ENCODE results near the gene PPP1R27.

- TF ChIP-seq CTCF (IDR thresholded peaks at IDR 0.05) (no peak), POLR2A (IDR thresholded peaks at IDR 0.05) (no peak)
Measured at GRCh38 chr17:81823820-81824550, 10.9 kb downstream of the PPP1R27 start.

Data from heart left ventricle (tissue), 13 donors.